A673 (cell line): Measurements from ENCODE around the gene MEGF8. TPM values are rescaled to one million over a fixed set of nuclear protein-coding genes. Genes with fewer than 3 reads are reported as not detected.

Experiments
- BruUV-seq: library from RNA; stranded (reverse); fragments of 400-500 nt; replicated peaks from 2 replicates; lab custom pipeline; 2021; lab: Mats Ljungman, UMichigan
- CTCF ChIA-PET: fragments of 300-600 bp; sonication (Branson Sonifier 250); formaldehyde crosslinking; loops from one replicate; lab custom pipeline; 2022; ENCODE audit warnings: antibody characterized with exemption; lab: Charles Lee
- POLR2A ChIA-PET: fragments of 300-600 bp; sonication (Branson Sonifier 250); formaldehyde crosslinking; loops from one replicate; lab custom pipeline; 2022; ENCODE audit warnings: antibody characterized with exemption; ENCODE audit not compliant: low non-redundant PET; lab: Charles Lee
- DNase-seq: peaks from one replicate; pipeline ENCODE4 v3.0.0-alpha.2; 2015; ENCODE audit warnings: low spot score
- H3K27ac ChIP-seq: fragments of 200-600 bp; sonication (generic); 2 replicates; pipeline ENCODE4 v1.5.1; 2016; ENCODE audit warnings: mixed run types, low read depth, mild to moderate bottlenecking, mixed read lengths, antibody characterized with exemption, low read length; ENCODE audit not compliant: poor library complexity, severe bottlenecking
- H3K27me3 ChIP-seq: fragments of 200-600 bp; sonication (generic); replicated peaks from 2 replicates; pipeline ENCODE4 v1.6.1; 2017; ENCODE audit warnings: mixed run types, low read depth, mild to moderate bottlenecking, mixed read lengths, antibody characterized with exemption, low read length; ENCODE audit not compliant: insufficient read depth, poor library complexity
- H3K36me3 ChIP-seq: fragments of 200-600 bp; sonication (generic); 2 replicates; pipeline ENCODE4 v1.6.1; 2016; ENCODE audit warnings: mixed run types, mild to moderate bottlenecking, mixed read lengths, antibody characterized with exemption, low read length; ENCODE audit not compliant: insufficient read depth, poor library complexity, severe bottlenecking
- H3K4me1 ChIP-seq: fragments of 200-600 bp; sonication (generic); 2 replicates; pipeline ENCODE4 v1.6.1; 2017; ENCODE audit warnings: mixed run types, mild to moderate bottlenecking, mixed read lengths, antibody characterized with exemption, low read length; ENCODE audit not compliant: insufficient read depth, poor library complexity, severe bottlenecking
- H3K4me3 ChIP-seq: fragments of 200-600 bp; sonication (generic); 2 replicates; pipeline ENCODE4 v1.5.1; 2016; ENCODE audit warnings: low read depth, mixed run types, mild to moderate bottlenecking, mixed read lengths, low read length; ENCODE audit not compliant: poor library complexity, severe bottlenecking
- H3K9me3 ChIP-seq: fragments of 200-600 bp; sonication (generic); 2 replicates; pipeline ENCODE4 v1.6.1; 2016; ENCODE audit warnings: mixed run types, low read depth, mild to moderate bottlenecking, mixed read lengths, antibody characterized with exemption, low read length; ENCODE audit not compliant: poor library complexity, severe bottlenecking
- CTCF ChIP-seq: fragments of 300-800, 200-600 bp; sonication (generic); conservative IDR thresholded peaks from 2 replicates; pipeline ENCODE4 v1.5.1; 2017; ENCODE audit warnings: low read depth, mild to moderate bottlenecking, antibody characterized with exemption, low read length, moderate library complexity, mixed read lengths
- EZH2 ChIP-seq: fragments of 200-600 bp; sonication (generic); IDR thresholded peaks from 2 replicates; pipeline ENCODE4 v1.6.1; 2017; ENCODE audit warnings: borderline replicate concordance, low read depth, mild to moderate bottlenecking, mixed read lengths, antibody characterized with exemption, low read length; ENCODE audit not compliant: poor library complexity, severe bottlenecking
- intact Hi-C: fragments of 100-400 bp; cut with micrococcal nuclease; formaldehyde crosslinking; loops from one replicate; pipeline ENCODE4 v1.10.0; 2022; ENCODE audit not compliant: unreplicated experiment
- total RNA-seq: library from RNA; stranded (reverse); gene quantifications from 2 replicates; pipeline ENCODE4 v1.2.3, GENCODE V29; 2021

The MEGF8 gene
- total RNA-seq, 1 experiment from 2014 or later, result 28.5 TPM

- Histone ChIP-seq H3K4me1 (no peaks in the 10 kb centered on the region), H3K27me3 (no peaks in the 10 kb centered on the region), H3K4me3 (no peak overlapping the region), H3K9me3 (no peaks in the 10 kb centered on the region), H3K36me3 (no peaks in the 10 kb centered on the region), H3K27ac (no peak overlapping the region)
- ChIA-PET CTCF (no interaction called here), POLR2A (no interaction called here)
- no peak for DNase-seq
- intact Hi-C loops, result no loop called here
- no TSS peak for BruUV-seq
- TF ChIP-seq CTCF, result no peak
- TF ChIP-seq EZH2, result no peak
Observed at GRCh38 chr19:42409477-42409876, 84.0 kb downstream of the MEGF8 start.

GRCh38 chr19:42410371-42410770, 84.9 kb downstream of the MEGF8 start:
- no peak for DNase-seq
- Histone ChIP-seq H3K27ac (no peak overlapping the region), H3K4me3 (no peak overlapping the region), H3K9me3 (no peaks in the 10 kb centered on the region), H3K27me3 (no peaks in the 10 kb centered on the region), H3K4me1 (no peaks in the 10 kb centered on the region), H3K36me3 (no peaks in the 10 kb centered on the region)
- intact Hi-C loops, result no loop called here
- ChIA-PET POLR2A (no interaction called here), CTCF (no interaction called here)
- no peak for TF ChIP-seq EZH2
- no peak for TF ChIP-seq CTCF
- BruUV-seq, result no TSS peak

DNA sequence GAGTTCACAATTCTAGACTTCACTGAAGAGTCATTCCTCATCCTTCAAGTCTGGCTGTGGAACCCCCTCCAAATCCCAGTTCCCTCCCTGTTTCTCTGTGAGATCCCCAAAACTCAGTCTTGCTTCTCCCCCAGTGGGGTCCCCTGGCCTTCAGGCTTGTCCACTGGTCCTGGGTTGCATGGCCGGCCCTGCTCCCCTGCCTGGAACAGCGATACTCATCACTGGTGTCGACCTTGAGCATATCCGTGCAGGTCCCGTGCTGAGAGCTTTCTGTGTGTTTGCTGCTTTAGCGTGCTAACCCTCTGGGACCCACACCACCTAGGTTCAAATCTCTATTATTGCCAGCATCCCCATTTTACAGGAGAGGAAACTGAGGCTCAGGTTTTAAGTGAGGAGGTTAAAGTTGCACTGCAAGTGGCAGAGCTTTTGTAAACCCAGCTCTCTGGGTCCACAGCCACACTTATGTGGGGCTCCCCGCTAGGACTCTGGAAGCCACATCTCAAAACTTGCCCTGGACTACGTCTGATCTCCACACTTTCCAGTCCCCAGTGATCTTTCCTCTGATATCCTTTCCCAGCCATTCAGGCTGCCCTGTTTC, 86.2 kb downstream of the MEGF8 start:
- Histone ChIP-seq H3K27ac (no peak overlapping the region), H3K9me3 (no peaks in the 10 kb centered on the region), H3K36me3 (no peaks in the 10 kb centered on the region), H3K4me1 (no peaks in the 10 kb centered on the region), H3K4me3 (no peak overlapping the region), H3K27me3 (no peaks in the 10 kb centered on the region)
- no peak for TF ChIP-seq CTCF
- no peak for TF ChIP-seq EZH2
- POLR2A ChIA-PET, result no interaction called here
- no TSS peak for BruUV-seq
- DNase-seq, result no peak
- intact Hi-C loops, result no loop called here
- CTCF ChIA-PET, result no interaction called here
